NCI-H1694 treated with DMSO at 0.1 percent for 48 hours (cell line): ENCODE measurements around the gene B4GALT1.
"Not testable (repeated sequence)": the region's sequence is repeated elsewhere in the genome, so short reads cannot be mapped to it uniquely, and the experiment has no call there.

Source experiments
- DNase-seq: peaks from one replicate; lab custom pipeline; 2025; lab: John Stamatoyannopoulos, UW

The B4GALT1 gene

DNA sequence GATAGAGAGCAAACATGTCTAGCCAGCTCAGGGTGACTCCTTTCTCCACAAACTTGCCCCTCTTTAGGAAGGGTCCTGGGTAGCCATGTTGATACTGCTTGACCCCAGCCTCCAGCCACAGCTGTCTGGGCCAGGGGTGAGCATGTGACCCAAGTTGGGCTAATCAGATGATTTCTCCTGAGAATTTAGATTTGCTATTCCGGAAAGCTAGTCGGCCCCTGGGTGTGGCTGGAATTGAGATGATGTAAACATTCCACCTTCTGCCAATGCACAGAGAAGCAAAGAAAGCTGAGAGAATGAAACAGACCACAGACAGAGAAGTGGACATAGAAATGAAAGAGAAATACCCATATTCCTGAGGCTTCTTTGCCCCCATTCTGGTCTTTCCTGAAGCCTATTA, 17.8 kb upstream of the B4GALT1 start:
- no peak for DNase-seq

DNA sequence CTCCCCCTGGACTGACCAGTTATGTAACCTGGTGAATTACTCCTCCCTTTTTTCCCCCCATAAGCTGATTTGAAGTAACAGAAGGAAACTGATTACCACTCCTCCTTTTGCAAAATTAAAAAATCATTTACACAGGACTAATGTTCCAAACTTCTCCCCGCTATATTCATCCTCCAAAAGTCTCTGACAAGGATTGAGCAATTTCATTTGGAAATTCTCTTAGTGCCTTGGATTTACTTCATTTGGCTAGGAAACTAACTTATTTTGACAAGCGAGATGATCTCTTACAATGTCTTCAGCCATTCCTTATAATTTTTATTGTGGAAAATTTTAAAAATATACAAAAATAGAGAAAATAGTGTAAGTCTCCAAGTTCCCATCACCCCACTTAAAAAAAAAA, 15.4 kb upstream of the B4GALT1 start:
- no peak for DNase-seq

DNA sequence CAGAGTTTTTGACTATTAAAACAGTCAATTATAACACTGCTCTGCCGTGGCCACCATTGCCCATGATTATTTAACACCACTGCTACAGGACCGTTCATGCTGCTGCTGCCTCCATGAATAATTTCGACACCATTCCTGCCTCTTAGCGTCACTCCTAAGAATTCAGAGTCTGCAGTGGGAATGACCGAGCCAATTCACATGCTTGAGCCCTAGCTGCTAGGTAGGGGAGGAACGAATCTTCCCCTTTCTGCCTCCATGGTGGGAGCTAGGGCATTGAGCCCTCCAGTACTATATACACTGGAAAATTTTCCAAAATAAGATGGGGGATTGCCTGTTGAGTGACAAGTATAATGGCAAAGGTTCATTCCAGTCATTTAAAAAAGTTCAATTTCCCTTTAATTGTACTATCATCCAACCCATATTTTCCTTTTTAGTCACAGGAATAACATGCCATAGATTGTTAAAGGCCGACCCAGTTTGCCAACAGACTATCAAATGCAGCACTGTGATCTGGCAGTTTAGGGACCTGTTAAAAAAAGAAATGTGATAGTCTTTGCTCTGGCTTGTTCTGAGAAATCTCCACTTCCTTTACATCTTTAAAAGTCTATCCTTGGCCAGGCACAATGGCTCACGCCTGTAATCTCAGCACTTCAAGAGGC, 13.5 kb upstream of the B4GALT1 start:
- no peak for DNase-seq

DNA sequence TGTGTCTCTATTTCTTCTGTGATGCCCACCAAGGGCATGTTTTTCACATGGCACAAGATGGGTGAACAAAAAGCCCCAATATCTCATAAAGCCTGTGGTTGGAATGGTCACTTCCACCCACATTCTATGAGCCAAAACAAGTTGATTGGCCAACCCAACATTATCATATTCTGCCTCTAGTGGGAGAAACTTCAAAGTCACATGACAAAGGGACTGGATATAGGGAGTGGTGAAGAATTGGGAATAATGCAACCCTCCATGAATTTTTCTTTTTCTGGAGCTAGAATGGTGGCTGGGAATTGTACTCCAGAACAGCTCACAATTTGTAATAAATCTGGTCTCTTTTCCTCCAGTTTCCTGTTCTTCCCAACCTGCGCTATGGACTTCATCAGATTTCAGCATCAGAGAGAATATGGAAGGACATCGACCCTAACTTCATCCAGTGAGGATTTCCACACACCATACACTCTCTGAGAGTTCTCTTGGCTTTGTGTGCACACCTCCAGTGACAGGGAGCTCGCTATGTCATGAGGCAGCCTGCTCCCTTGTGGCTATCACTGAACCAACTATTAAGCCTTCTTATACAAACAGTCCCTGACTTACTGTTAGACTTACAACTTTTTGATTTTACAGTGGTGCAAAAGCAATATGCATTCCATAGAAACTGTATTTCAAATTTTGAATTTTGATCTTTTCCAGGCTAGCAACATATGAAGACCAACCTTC, 12.0 kb upstream of the B4GALT1 start:
- DNase-seq = no peak

DNA sequence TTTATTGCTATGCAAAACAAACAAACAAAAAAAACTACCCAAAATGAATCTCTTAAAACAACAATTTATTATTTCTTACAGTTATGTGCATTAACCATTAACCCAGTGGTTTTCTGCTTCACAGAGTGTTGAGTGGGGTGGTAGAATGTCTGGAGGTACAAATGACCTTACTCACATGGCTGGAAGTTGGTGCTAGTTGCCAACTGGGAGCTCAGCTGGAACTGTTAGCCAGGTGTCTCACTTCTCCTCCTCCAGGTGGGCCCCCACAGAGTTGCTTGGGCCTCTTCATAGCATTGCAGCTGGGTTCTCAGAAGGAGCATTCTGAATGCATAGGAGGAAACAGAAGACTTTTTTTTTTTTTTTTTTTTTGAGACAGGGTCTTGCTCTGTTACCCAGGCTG, 10.5 kb upstream of the B4GALT1 start:
- no peak for DNase-seq

DNA sequence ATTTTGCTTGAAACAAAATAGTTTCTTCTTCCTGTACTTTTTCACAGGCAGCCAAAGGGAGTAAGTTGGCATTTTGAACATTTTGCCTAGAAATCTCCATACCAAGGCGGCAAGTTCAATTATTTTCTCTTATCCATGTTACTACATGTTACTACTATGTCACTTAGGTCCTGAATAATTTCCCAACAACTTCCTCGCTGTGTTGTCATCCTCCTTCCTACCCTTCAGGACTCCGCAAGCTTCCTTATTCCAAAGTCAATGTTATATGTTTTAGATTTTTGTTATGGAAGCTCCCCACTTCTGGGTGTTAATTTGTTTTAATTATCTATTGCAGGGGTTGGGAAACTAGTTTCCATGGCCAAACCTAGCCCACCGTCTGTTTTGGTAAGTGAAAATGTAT, 9.9 kb upstream of the B4GALT1 start:
- DNase-seq = no peak

DNA sequence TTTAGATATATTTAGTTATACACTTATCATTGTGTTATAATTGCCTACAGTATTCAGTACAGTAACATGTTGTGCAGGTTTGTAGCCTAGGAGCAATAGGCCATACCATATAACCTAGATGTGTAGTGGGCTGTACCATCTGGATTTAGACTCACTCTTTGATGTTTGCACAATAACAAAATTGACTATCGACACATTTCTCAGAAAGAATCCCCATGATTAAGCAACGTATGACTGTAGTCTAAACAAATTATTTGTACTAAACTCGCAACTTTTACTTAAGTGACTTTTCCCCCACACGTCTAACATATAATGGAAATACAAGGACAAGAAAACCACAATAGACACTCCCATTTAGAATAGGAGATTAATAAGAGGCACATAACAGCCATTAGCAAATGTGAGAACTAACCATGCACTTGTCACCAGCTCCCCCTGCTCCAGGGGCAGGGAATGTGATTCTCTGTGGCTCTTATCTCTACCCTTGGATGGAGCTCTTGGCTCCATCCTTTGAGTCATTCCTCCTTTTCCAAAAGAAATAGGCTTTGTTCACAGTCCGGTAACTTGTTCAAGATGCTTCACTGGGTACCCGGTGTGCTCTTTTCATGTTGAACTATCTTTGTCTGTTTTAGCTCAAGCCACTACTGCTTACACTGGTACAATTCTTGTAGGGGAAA, 8.7 kb upstream of the B4GALT1 start:
- no peak for DNase-seq

DNA sequence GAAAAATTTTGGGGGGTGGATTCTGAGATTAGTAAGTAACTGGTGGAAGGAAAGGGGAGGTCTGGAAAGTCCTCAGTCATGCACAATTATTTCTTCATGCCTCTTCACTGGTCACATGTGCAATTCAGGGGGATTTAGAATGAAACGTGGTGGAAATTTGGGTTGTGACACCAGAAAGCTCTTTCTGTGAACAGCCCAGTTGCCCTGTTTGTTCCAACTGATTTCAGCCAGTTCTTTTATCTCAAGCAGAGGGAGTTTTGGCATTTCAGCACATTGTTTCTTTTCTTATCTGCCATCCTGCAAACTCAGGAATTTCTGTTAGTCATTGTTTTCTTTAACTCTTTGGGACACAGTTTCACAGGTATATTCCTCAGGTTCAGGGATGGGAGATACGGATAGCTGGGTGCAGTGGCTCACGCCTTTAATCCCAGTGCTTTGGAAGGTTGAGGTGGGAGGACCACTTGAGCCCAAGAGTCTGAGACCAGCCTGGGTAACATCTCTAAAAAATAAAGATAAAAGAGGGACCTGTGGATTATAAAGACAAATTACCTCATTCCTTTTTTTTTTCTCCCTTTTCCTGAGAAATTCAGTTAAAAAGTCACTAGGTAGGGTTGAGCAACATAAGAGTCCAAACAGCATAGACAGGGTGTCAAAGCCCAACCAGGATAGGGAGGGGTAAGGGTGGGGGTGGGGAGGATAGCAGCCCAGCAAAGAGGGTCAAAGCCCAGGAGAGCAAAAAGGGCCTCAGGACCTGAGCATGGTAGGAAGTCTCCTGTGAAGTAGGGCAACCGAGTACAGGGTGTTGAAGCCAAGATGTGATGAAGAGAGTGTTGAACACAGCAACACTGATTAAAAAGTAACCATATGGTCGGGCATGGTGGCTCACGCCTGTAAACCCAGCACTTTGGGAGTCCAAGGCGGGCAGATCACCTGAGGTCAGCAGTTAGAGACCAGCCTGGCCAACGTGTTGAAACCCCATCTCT, 5.4 kb upstream of the B4GALT1 start:
- no peak for DNase-seq

DNA sequence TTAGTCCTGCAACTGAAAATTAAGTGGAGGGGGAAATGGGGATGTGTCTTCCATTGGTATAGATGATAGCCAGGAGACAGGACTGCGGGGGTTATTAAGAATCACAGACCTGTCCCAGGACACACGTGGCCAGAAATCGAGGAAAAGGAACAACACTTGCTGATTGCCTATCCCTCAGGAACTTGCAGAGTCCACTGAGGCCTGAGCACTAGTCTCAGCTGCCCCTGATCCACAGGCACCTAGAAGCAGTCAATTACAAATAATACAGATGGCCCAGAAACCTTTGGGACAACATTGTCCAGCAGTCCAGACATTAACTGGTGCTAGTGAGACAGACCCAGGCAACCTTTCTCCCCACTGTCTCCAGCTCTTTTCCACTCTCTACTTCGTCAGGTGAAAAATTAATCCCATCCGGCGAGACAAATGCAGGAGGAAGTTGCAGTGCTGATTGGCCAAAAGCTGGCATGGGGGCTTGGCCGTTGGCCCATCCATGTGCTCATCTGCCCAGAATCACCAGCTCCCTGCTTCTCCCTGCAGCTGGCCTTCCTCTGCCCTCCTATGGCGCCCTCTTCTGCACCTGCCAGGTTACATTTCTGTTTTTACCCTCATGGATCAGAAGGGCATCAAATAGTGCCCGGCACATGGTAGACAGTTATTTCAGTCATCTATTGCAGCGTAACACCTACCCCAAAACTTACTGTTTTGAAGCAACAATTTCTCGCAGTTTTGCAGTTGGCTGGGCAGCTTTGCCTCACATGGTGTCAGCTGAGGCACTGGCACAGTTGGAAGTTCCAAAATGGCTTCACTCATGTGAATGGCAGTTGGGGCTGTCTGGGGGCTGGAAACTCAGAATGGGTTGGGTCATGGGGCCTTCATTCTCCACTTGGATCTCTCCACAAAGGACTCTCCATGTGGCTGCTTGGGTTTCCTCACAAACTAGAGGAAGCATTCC, 3.6 kb upstream of the B4GALT1 start:
- DNase-seq = peak; percentile 32

DNA sequence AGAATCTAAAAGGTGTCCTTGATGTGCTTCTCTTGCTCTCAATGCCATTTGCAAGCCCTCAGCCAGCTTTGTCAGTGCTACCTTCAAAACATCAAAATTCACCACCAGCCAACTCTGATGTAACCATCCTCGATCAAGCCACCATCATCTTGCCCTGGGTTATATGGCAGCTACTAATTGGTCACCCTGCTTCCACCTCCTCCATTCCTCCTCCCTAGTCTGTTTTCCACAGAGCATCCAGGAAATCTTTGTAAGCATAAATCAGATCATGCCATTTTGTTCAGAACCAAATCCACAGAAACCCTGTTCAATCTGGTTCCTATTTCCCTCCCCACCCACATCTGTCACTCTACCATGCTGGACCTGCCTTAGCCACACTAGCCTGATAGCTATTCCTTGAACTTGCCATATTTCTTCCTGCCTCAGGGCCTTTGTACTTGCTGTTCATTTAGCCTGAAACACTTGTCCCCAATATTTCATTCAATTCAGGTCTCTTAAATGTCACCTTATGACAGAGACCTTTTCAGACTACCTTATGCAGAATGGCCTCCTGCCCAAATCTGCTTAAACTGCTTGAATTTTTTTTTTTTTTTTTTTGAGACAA, 1.9 kb upstream of the B4GALT1 start:
- DNase-seq = no peak

DNA sequence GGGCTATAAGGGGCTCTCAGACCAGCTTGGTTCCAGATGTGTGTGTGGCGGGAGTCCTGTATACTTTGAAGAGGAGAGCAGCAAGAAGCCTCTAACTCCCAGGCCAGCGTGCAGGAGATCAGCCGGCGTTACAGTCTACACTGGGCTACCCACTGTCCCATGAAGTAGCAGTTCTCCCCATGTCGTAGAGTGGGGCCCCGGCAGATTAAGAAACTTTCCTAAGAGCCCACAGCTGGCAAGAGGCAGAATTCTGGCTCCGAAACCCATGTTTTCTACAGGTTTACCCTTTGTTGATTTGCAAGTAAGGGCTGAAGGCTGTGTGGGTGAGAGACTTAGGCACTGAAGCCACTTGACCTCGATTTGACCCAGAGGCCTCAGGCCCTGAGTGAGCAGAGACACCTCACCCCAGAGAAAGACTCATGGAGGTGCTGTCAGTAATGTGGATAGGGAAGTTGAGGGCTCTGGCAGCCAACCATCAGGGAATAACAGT, 881 bp upstream of the B4GALT1 start:
- DNase-seq = no peak

DNA sequence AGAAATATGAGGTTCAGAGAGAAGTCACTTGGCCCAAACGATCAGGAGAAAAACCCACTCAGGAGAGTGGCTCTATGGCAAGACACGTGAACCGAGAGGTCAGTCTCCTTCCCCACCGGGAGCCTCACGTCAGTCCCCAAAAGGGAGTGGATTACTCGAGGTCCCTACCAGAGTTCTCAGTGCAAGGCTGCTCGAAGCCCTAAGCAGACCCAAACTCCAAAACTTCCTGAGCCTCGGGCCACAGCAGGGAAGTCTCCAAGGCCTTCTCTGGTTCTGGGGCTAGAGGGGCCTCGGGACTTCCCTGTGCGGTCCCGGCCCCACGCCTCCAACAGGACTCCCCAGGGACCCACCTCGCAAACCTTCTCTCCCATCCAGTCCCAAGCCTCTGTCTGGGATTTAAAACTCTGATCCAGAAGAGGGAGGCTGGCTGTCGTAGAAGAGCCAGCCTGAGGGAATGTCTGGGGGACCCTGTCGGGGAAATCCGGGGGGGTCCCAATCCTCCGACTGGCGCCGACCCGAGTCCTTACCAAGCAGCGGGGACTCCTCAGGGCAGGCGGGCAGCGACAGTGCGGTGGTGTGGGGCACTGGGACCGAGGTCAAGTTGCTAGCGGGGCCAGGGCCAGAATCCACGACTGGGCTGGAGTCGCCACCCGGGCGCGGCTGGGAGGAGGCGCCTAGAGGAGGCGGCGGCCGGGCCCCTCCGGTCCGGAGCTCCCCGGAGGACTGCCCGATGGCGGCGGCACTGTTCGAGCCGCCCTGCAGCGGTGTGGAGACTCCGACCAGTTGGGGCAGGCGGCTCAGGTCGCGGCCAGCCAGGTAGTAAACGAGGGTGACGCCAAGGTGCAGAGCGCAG, 679 bp downstream of the B4GALT1 start:
- no peak for DNase-seq

DNA sequence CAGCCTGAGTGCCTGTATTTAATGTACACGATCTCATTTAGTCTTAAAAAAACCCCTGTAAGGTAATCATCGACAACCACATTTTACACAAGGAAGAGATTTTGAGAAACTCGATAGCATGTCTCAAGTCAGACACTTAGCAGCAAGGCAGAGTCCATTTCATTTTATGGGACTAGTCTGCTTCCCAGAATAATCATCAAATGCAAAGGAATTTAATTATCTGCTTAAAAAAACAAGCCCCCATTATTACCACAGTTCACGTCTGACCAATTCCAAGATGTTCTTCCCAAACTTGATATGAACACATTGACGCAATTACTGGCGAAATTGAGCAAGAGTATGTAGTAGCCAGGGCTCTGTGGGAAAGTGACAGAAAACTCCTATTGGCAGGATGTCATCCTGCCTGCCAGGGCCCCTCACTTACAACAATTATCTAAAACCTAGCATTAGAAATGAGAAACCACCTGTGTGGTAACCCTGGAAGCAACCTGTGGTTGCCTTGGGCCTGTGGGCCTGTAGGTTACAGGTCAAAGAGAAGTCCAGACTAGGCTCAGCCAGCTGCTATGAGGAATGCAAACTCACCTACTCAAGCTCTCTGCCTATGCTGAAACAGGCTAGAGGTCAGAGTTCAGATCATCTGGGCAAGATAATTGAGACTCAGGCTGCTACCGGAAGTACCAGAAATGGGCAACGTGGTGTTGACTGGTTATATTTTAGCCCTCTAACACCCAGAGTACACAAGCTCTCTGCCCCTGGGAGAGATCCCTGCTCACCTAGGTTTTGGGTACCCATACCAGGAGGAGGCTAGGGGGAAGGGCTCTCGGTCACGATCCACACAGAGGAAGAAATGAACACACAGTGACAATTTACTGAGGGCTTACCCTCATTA, 1.6 kb downstream of the B4GALT1 start:
- DNase-seq = no peak

DNA sequence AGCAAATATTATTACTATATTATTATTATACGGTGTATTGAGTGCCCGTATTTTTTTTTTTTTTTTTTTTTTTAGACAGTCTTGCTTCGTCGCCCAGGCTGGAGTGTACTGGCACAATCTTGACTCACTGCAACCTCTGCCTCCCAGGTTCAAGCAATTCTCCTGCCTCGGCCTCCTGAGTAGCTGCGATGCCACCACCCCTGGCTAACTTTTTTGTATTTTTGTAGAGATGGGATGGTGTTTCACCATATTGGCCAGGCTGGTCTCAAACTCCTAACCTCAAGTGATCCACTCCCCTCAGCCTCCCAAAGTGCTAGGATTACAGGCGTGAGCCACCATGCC, 2.2 kb downstream of the B4GALT1 start:
- DNase-seq = not testable (repeated sequence)

DNA sequence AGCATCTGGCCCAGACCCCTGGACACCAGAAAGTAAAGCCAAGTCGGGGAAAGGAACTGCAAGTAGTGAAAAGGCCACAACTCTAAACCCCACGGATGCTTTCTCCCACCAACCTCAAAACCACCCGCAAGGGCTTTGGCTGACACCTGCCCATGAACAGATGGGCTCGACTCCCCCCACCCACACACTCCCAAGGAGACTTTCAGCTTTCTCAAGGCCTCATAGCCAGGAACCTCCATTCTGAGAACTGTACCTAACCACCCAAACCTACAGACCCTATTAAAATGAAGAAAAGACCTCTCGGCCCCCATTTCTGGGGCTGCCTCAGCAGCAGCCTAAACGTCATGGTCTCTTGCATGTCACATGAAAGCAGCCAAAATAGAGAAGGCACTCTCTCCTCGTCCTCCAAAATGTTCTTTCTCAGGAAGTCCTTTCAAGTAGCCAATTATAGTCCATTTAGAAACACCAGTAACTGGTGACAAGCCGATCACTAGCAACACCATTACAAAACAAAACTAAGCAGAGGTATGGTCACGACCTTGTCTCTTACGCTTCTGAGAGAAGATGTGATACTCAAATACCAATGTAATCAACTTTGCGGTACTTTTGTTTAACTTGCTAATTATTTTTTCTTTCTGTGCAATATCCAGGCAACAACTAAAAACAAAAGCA, 2.9 kb downstream of the B4GALT1 start:
- no peak for DNase-seq

DNA sequence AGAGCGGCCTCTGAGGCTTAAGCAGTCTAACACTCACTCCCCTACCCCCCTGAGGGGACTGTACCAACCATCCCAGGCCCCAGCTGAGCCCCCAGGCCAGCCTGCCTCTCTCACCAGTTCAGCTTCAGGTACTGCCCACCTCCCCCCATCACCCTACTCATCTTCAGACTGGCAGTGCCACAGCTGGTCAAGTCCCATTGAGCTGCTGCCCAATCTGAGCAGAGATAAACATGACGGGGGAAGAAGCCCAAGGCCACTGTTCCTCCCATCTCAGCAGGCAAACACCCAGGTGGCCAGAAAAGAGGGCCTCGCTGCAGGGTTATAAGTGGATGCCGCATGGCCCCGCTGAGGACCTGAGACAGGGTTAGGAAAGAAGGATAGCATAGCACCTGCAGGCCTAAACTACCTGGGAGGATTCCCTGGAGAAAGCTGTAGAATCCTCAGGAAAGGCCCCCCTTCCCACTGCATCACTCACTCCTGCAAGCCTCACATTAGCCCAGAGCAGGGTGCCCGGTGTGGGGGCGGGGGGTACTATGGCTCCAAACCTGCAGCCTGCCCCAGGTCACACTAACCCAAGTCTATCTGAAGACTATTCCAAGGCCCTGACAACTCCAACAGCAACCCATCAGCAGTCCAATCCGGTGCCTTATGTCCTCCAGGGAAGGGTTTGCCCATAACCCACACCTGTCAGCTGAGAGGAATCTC, 3.6 kb downstream of the B4GALT1 start:
- DNase-seq = no peak

DNA sequence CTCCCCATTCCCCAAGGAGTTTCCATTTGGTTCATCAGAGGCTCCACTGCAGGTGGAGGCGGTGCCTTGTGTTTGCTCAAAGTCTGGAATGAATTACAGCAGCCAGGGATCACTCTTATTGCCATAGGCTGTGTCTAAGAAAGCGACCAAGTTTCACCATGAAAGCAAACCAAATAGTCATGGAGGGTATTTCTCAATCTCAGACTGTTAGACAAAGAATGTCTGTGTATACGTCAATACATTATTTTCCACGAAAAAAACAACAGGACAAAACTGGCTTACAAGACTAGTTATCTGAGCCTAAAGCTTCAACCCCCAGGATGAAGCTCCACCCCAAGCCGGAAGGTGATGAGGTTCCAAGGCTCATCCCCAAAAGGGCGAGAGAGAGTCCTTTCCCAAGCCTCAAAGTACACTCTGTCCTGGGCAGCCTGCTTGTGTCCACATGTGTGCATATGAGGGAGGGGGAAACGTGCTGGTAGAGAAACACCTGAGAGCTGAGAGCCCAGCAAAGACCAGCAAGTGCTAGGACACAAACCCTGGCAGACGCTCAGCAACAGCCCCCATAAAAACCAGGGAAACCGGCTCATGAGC, 4.3 kb downstream of the B4GALT1 start:
- DNase-seq = no peak
